ENCODE measurements around the gene AHRR. TPM values are rescaled to one million over a fixed set of nuclear protein-coding genes. Genes with fewer than 3 reads are reported as not detected.

Gene AHRR
- total RNA-seq, 1 donor from 2014 or later, result 1.4 TPM

- DNase-seq, result no peak
- intact Hi-C loops (cut with micrococcal nuclease), result no loop called here
- H3K4me3 ChIP-seq, result no peak overlapping the region
- peaks cover 9% of the 10 kb centered on the region for H3K4me1 ChIP-seq
- H3K27me3 ChIP-seq (ENCODE audit: low read depth), result peaks cover 8% of the 10 kb centered on the region
- TF ChIP-seq CTCF (IDR thresholded peaks at IDR 0.05; ENCODE audit: borderline replicate concordance), result peak; percentile 13
- H3K27ac ChIP-seq (replicated peaks), result no peak overlapping the region
- H3K36me3 ChIP-seq, result no peaks in the 10 kb centered on the region
- H3K9me3 ChIP-seq (replicated peaks), result no peaks in the 10 kb centered on the region
These were observed 104.2 kb downstream of the AHRR start for GRCh38 chr5:425714-426113.

- no peak for DNase-seq
- intact Hi-C loops (cut with micrococcal nuclease), result no loop called here
- H3K36me3 ChIP-seq, result no peaks in the 10 kb centered on the region
- H3K27me3 ChIP-seq (ENCODE audit: low read depth), result peaks cover 8% of the 10 kb centered on the region
- no peaks in the 10 kb centered on the region for H3K9me3 ChIP-seq (replicated peaks)
- H3K4me3 ChIP-seq, result no peak overlapping the region
- TF ChIP-seq CTCF (IDR thresholded peaks at IDR 0.05; ENCODE audit: borderline replicate concordance), result no peak
- no peak overlapping the region for H3K27ac ChIP-seq (replicated peaks)
- H3K4me1 ChIP-seq, result peaks cover 10% of the 10 kb centered on the region
These were observed 105.0 kb downstream of the AHRR start for GRCh38 chr5:426392-426976.

- H3K4me1 ChIP-seq, result peaks cover 10% of the 10 kb centered on the region
- no peak for TF ChIP-seq CTCF (IDR thresholded peaks at IDR 0.05; ENCODE audit: borderline replicate concordance)
- intact Hi-C loops (cut with micrococcal nuclease), result no loop called here
- no peaks in the 10 kb centered on the region for H3K36me3 ChIP-seq
- no peaks in the 10 kb centered on the region for H3K9me3 ChIP-seq (replicated peaks)
- DNase-seq, result no peak
- peaks cover 8% of the 10 kb centered on the region for H3K27me3 ChIP-seq (ENCODE audit: low read depth)
- H3K4me3 ChIP-seq, result no peak overlapping the region
- no peak overlapping the region for H3K27ac ChIP-seq (replicated peaks)
These were observed 106.0 kb downstream of the AHRR start for GRCh38 chr5:427415-428087.

GRCh38 chr5:428219-428618 is 106.7 kb downstream of the AHRR start:
- no peaks in the 10 kb centered on the region for H3K9me3 ChIP-seq (replicated peaks)
- DNase-seq, result no peak
- TF ChIP-seq CTCF (IDR thresholded peaks at IDR 0.05; ENCODE audit: borderline replicate concordance), result no peak
- H3K27me3 ChIP-seq (ENCODE audit: low read depth), result peaks cover 8% of the 10 kb centered on the region
- no peaks in the 10 kb centered on the region for H3K36me3 ChIP-seq
- no peak overlapping the region for H3K4me3 ChIP-seq
- H3K27ac ChIP-seq (replicated peaks), result no peak overlapping the region
- intact Hi-C loops (cut with micrococcal nuclease), result no loop called here
- H3K4me1 ChIP-seq, result peaks cover 10% of the 10 kb centered on the region

- Histone ChIP-seq H3K9me3 (replicated peaks) (no peaks in the 10 kb centered on the region), H3K27me3 (ENCODE audit: low read depth) (peaks cover 8% of the 10 kb centered on the region), H3K4me1 (peaks cover 10% of the 10 kb centered on the region), H3K27ac (replicated peaks) (no peak overlapping the region), H3K4me3 (no peak overlapping the region), H3K36me3 (no peaks in the 10 kb centered on the region)
- intact Hi-C loops (cut with micrococcal nuclease), result no loop called here
- TF ChIP-seq CTCF (IDR thresholded peaks at IDR 0.05; ENCODE audit: borderline replicate concordance), result no peak
- DNase-seq, result no peak
These were observed 107.4 kb downstream of the AHRR start for GRCh38 chr5:428754-429452.
